Lower lobe of right lung (tissue), 2 donors: ENCODE measurements around the gene SLBP. TPM values are rescaled to one million over a fixed set of nuclear protein-coding genes. Genes with fewer than 3 reads are reported as not detected.

Experiments used
- ATAC-seq, 2 donors: fragments of 200-7000 bp; cut with Tn5 transposase; one replicate each; pipeline ENCODE4 v1.9.1; 2020 to 2022; ENCODE audit warnings: mild to moderate bottlenecking in 2 of 2, moderate library complexity in 2 of 2
- DNase-seq: peaks from one replicate; pipeline ENCODE4 v3.0.0-alpha.2; 2020
- H3K27ac ChIP-seq: fragments of 200-600 bp; one replicate; pipeline ENCODE4 v1.8.0; 2022
- H3K27me3 ChIP-seq: fragments of 200-600 bp; one replicate; pipeline ENCODE4 v1.8.0; 2022; ENCODE audit warnings: low read depth
- H3K36me3 ChIP-seq: fragments of 200-600 bp; one replicate; pipeline ENCODE4 v1.8.0; 2022; ENCODE audit warnings: mild to moderate bottlenecking
- H3K4me1 ChIP-seq: fragments of 200-600 bp; one replicate; pipeline ENCODE4 v1.8.0; 2022
- H3K4me3 ChIP-seq: fragments of 200-600 bp; one replicate; pipeline ENCODE4 v1.8.0; 2022; ENCODE audit warnings: mild to moderate bottlenecking
- H3K9me3 ChIP-seq: fragments of 200-600 bp; one replicate; pipeline ENCODE4 v1.8.0; 2022
- CTCF ChIP-seq: fragments of 200-600 bp; IDR thresholded peaks from one replicate; pipeline ENCODE4 v1.8.0; 2022; ENCODE audit warnings: antibody characterized with exemption, mild to moderate bottlenecking
- intact Hi-C: fragments of 100-400 bp; cut with DNase I; formaldehyde crosslinking; loops from one replicate; pipeline ENCODE4 v1.11.0; 2022
- total RNA-seq: library from RNA; stranded (reverse); fragmentation: NEBNext Ultra II Directional; extraction: Animal tissue kit (Norgen Biotek cat#: 25700); gene quantifications from one replicate; pipeline ENCODE4 v1.2.1, GENCODE V29; 2021
- donor health status: DM: no; HTN: yes; CAD: no; lungs with severe emphysema.

SLBP gene
- total RNA-seq, 1 donor from 2014 or later, result 31.6 TPM

- peaks cover 27% of the 10 kb centered on the region for H3K36me3 ChIP-seq
- no peaks in the 10 kb centered on the region for H3K9me3 ChIP-seq
- ATAC-seq, result peak; percentile 94 to 96
- intact Hi-C loops, result no loop called here
- peaks cover 44% of the 10 kb centered on the region for H3K4me1 ChIP-seq
- DNase-seq, result peak; percentile 96
- H3K27ac ChIP-seq, result peak within 1 kb of the TSS; percentile 95
- H3K4me3 ChIP-seq, result peak within 1 kb of the TSS; percentile 80
- TF ChIP-seq CTCF, result no peak
- H3K27me3 ChIP-seq, result no peaks in the 10 kb centered on the region
Measured at GRCh38 chr4:1721003-1721665, 9.0 kb upstream of the SLBP start, which contains the start of the genes TACC3 and TMEM129. Gene TACC3, plus strand, starts transcription at chr4:1721521. Its CDS starts 1,901 bp downstream, at chr4:1723422. Gene TMEM129, minus strand, starts transcription at chr4:1721323. Its CDS starts 486 bp downstream, at chr4:1720837.

DNA sequence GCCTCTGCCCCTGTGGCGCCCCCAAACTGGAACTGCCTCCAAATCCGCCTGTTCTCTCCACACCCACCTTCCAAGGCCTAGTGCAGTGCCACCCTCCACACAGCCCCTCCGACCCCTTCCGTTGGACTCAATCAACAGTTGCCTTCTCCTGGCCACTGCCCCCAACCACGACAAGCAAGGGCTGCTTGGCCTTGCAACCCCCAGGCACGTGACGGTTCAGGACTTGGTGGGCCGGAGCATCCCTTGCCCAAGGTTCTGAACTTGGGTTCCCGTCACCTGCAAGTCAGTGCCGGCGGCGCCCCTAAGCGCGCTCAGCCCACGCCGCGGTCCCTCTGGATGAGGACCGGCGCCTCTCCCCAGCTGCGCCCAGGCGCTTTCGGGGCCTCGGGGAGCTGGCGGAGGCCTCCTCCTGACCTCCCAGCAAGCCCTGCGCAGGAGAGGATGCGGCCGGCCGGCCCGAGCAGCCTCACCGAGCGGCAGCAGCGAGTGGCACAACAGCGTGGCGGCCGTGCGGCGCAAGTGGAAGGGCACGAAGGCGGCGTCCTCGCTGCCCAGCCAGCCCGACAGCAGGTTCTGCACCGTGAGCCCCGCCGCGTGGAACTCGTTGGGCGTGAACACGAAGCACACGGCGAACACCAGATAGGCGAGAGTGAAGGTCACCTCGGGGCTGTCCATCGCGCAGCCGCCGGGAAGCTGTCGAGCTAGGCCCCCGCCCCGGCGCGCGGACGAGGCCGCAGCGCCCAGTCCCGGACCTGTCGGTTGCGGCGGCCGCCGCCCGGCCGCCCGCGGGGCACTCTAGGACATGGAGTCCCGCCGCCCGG lies 8.3 kb upstream of the SLBP start:
- H3K4me1 ChIP-seq, result peaks cover 42% of the 10 kb centered on the region
- H3K27me3 ChIP-seq, result no peaks in the 10 kb centered on the region
- H3K4me3 ChIP-seq, result peak overlapping the region; percentile 80
- H3K9me3 ChIP-seq, result no peaks in the 10 kb centered on the region
- H3K27ac ChIP-seq, result peak overlapping the region; percentile 95
- TF ChIP-seq CTCF, result no peak
- peak; percentile 53 to 58 for ATAC-seq
- intact Hi-C loops, result no loop called here
- peaks cover 34% of the 10 kb centered on the region for H3K36me3 ChIP-seq
- peak; percentile 72 for DNase-seq

GRCh38 chr4:1718095-1718850 lies 6.2 kb upstream of the SLBP start:
- intact Hi-C loops, result no loop called here
- no peak overlapping the region for H3K27ac ChIP-seq

GRCh38 chr4:1717129-1718094 lies 5.3 kb upstream of the SLBP start:
- no peaks in the 10 kb centered on the region for H3K27me3 ChIP-seq
- DNase-seq (no peak), ATAC-seq (no peak)
- peaks cover 60% of the 10 kb centered on the region for H3K4me1 ChIP-seq
- peaks cover 40% of the 10 kb centered on the region for H3K36me3 ChIP-seq
- no peak for TF ChIP-seq CTCF
- intact Hi-C loops, result no loop called here
- no peaks in the 10 kb centered on the region for H3K9me3 ChIP-seq
- H3K27ac ChIP-seq, result no peak overlapping the region
- H3K4me3 ChIP-seq, result no peak overlapping the region

More at GRCh38 chr4:1718095-1718850, 6.2 kb upstream of the SLBP start:
- Histone ChIP-seq H3K36me3 (peaks cover 40% of the 10 kb centered on the region), H3K27me3 (no peaks in the 10 kb centered on the region), H3K9me3 (no peaks in the 10 kb centered on the region), H3K4me1 (peaks cover 62% of the 10 kb centered on the region), H3K4me3 (no peak overlapping the region)
- DNase-seq, result no peak
- TF ChIP-seq CTCF, result no peak
- ATAC-seq, result no peak
